ENCODE results near the gene IDH3G. TPM values are rescaled to one million over a fixed set of nuclear protein-coding genes. Genes with fewer than 3 reads are reported as not detected.

The IDH3G gene
- polyA plus RNA-seq, 1 donor (not counting 4 experiments of a cell fraction or from before 2014, with no cell fraction given): 44.7 TPM

DNA sequence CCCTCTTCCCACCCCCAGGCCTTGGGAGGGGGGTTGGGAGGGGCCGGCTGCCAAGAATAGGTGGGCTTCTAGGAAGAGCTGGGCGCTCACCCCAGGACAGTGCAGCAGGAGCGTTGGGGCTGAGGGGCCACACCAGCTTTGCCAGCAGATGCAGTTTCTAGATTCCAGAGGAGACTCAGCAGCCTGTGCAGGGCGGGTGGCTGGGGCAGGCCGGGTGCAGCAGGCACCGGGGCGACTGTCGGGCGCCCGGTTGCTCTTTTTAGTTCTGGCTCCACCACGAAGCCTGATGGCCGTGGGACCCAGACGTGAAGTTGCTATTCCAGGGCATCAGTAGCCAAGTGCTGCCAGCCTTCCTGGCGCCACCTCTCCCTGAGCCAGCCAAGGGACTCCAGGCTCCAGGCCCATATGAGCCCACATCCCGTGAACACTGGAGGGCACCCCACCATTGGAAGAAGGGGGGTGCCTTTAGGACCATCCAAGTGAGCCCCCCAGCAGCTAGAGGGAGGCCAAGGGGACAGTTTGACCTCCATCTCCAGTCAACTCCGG, 6.1 kb upstream of the IDH3G start:
- no peaks in the 10 kb centered on the region for H3K9me3 ChIP-seq (ENCODE audit: control insufficient read depth, low read depth, low read length)
- H2AFZ ChIP-seq (ENCODE audit: control insufficient read depth, low read length): no peak overlapping the region
- H3K79me2 ChIP-seq (ENCODE audit: control insufficient read depth, insufficient read depth, low read length): peaks cover 20% of the 10 kb centered on the region
- no peak for TF ChIP-seq EZH2 (IDR thresholded peaks at IDR 0.05; ENCODE audit: low read length)
- TF ChIP-seq, protein P1, sequence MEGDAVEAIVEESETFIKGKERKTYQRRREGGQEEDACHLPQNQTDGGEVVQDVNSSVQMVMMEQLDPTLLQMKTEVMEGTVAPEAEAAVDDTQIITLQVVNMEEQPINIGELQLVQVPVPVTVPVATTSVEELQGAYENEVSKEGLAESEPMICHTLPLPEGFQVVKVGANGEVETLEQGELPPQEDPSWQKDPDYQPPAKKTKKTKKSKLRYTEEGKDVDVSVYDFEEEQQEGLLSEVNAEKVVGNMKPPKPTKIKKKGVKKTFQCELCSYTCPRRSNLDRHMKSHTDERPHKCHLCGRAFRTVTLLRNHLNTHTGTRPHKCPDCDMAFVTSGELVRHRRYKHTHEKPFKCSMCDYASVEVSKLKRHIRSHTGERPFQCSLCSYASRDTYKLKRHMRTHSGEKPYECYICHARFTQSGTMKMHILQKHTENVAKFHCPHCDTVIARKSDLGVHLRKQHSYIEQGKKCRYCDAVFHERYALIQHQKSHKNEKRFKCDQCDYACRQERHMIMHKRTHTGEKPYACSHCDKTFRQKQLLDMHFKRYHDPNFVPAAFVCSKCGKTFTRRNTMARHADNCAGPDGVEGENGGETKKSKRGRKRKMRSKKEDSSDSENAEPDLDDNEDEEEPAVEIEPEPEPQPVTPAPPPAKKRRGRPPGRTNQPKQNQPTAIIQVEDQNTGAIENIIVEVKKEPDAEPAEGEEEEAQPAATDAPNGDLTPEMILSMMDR (optimal IDR thresholded peaks at IDR 0.05 in 1 of 3, IDR thresholded peaks at IDR 0.05 in 1 of 3, conservative IDR thresholded peaks at IDR 0.05 in 1 of 3; ENCODE audit: extremely low read depth in 1 of 3, insufficient read depth in 2 of 3, low read length in 3 of 3): no peak
- H4K20me1 ChIP-seq (ENCODE audit: control insufficient read depth, extremely low read depth, insufficient read depth, low read length): no peaks in the 10 kb centered on the region
- dilution Hi-C loops (cut with MboI; ENCODE audit: extremely low pct_ligation_motif_present, low sequenced_read_pairs): no loop called here
- no peaks in the 10 kb centered on the region for H3K9me1 ChIP-seq (ENCODE audit: control insufficient read depth, extremely low read depth, insufficient read depth, low read length)
- no peak overlapping the region for H3K4me3 ChIP-seq (ENCODE audit: control insufficient read depth in 2 of 3, extremely low read depth in 1 of 3, insufficient read depth in 2 of 3, low read depth in 1 of 3, low read length in 3 of 3)
- H3K4me1 ChIP-seq (ENCODE audit: control insufficient read depth, extremely low read depth, insufficient read depth, low read length): no peaks in the 10 kb centered on the region
- no peaks in the 10 kb centered on the region for H3K27me3 ChIP-seq (ENCODE audit: control insufficient read depth, extremely low read depth, insufficient read depth, low read length)
- DNase-seq (ENCODE audit: low read depth, low spot score): no peak
- FAIRE-seq: no peak
- no peak overlapping the region for H3K4me2 ChIP-seq (ENCODE audit: control insufficient read depth, extremely low read depth, insufficient read depth, low read depth, low read length)
- peaks cover 5 to 9% of the 10 kb centered on the region in 2 experiments for H3K36me3 ChIP-seq (ENCODE audit: control insufficient read depth in 2 of 2, extremely low read depth in 1 of 2, insufficient read depth in 2 of 2, low read length in 2 of 2)
- no peak overlapping the region for H3K9ac ChIP-seq (ENCODE audit: control insufficient read depth, extremely low read depth, insufficient read depth, low read length)
- no peak overlapping the region for H3K27ac ChIP-seq (ENCODE audit: control insufficient read depth, insufficient read depth, low read length)

DNA sequence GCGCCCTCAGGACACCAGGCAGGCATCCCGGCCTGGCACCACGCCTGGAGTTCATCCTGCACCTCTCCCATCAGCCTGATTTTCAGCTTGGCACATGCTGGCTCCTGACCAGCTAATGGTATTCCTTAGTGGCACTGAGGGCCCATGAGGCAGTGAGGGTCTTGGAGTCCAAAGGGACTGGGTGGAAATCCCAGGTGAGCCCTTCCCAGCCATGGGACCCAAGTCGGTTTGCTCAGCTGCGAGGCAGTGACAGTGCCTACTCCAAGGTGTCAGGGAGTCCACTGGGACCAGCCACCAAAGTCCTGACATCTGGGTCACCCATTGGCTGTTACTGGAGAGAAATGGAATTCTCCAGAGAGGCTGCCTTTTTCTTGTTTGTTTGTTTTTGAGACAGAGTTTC, 5.2 kb upstream of the IDH3G start:
- peaks cover 5 to 9% of the 10 kb centered on the region in 2 experiments for H3K36me3 ChIP-seq (ENCODE audit: control insufficient read depth in 2 of 2, extremely low read depth in 1 of 2, insufficient read depth in 2 of 2, low read length in 2 of 2)
- dilution Hi-C loops (cut with MboI; ENCODE audit: extremely low pct_ligation_motif_present, low sequenced_read_pairs): no loop called here
- H3K4me2 ChIP-seq (ENCODE audit: control insufficient read depth, extremely low read depth, insufficient read depth, low read depth, low read length): no peak overlapping the region
- H3K4me3 ChIP-seq (ENCODE audit: control insufficient read depth in 2 of 3, extremely low read depth in 1 of 3, insufficient read depth in 2 of 3, low read depth in 1 of 3, low read length in 3 of 3): no peak overlapping the region
- H3K27me3 ChIP-seq (ENCODE audit: control insufficient read depth, extremely low read depth, insufficient read depth, low read length): no peaks in the 10 kb centered on the region
- no peaks in the 10 kb centered on the region for H3K4me1 ChIP-seq (ENCODE audit: control insufficient read depth, extremely low read depth, insufficient read depth, low read length)
- DNase-seq (ENCODE audit: low read depth, low spot score) (no peak), FAIRE-seq (no peak)
- H3K9me1 ChIP-seq (ENCODE audit: control insufficient read depth, extremely low read depth, insufficient read depth, low read length): no peaks in the 10 kb centered on the region
- H3K27ac ChIP-seq (ENCODE audit: control insufficient read depth, insufficient read depth, low read length): no peak overlapping the region
- TF ChIP-seq, protein P1 (optimal IDR thresholded peaks at IDR 0.05 in 1 of 3, IDR thresholded peaks at IDR 0.05 in 1 of 3, conservative IDR thresholded peaks at IDR 0.05 in 1 of 3; ENCODE audit: extremely low read depth in 1 of 3, insufficient read depth in 2 of 3, low read length in 3 of 3): no peak
- TF ChIP-seq EZH2 (IDR thresholded peaks at IDR 0.05; ENCODE audit: low read length): no peak
- no peaks in the 10 kb centered on the region for H3K9me3 ChIP-seq (ENCODE audit: control insufficient read depth, low read depth, low read length)
- H3K79me2 ChIP-seq (ENCODE audit: control insufficient read depth, insufficient read depth, low read length): peaks cover 26% of the 10 kb centered on the region
- no peaks in the 10 kb centered on the region for H4K20me1 ChIP-seq (ENCODE audit: control insufficient read depth, extremely low read depth, insufficient read depth, low read length)
- no peak overlapping the region for H2AFZ ChIP-seq (ENCODE audit: control insufficient read depth, low read length)
- no peak overlapping the region for H3K9ac ChIP-seq (ENCODE audit: control insufficient read depth, extremely low read depth, insufficient read depth, low read length)
